HCT116 (cell line): ENCODE measurements around the gene BHLHA9. TPM values are rescaled to one million over a fixed set of nuclear protein-coding genes. Genes with fewer than 3 reads are reported as not detected.
A peak's percentile ranks its signal among the peaks of the same experiment; 100 is the strongest.

Experiments used
- ATAC-seq: fragments of 200-7000 bp; cut with Tn5 transposase; 2 replicates; pipeline ENCODE4 v1.9.1; 2020; ENCODE audit warnings: mild to moderate bottlenecking, moderate library complexity
- BruUV-seq: library from RNA; stranded (reverse); fragments of 400-500 nt; replicated peaks from 2 replicates; lab custom pipeline; 2021; lab: Mats Ljungman, UMichigan
- CTCF ChIA-PET: fragments of 300-600 bp; sonication (Branson Sonifier 250); formaldehyde crosslinking; loops from one replicate; lab custom pipeline; 2021; ENCODE audit warnings: antibody characterized with exemption; lab: Charles Lee
- POLR2A ChIA-PET: fragments of 300-600, 350-600 bp; sonication (Branson Sonifier 250); formaldehyde crosslinking; loops from one replicate; lab custom pipeline; 2021; ENCODE audit warnings: antibody characterized with exemption; lab: Charles Lee
- RAD21 ChIA-PET, 2 experiments: fragments of 300-600 bp; sonication (Branson Sonifier 250); formaldehyde crosslinking; loops; one replicate each; lab custom pipeline; 2023; ENCODE audit warnings: low total read pairs in 2 of 2; ENCODE audit not compliant: uncharacterized antibody in 2 of 2, unreplicated experiment in 2 of 2, low non-redundant PET in 1 of 2; lab: Charles Lee
- DNase-seq: peaks from one replicate; pipeline ENCODE4 v3.0.0-alpha.2; 2010; ENCODE audit warnings: low read depth, low spot score
- H2AFZ ChIP-seq: fragments of 200-600 bp; shearing (Covaris generic), sonication (generic); 2 replicates; pipeline ENCODE4 v1.6.1; 2017; ENCODE audit warnings: low read depth, mixed run types, mixed read lengths, antibody characterized with exemption, low read length; ENCODE audit not compliant: poor library complexity, severe bottlenecking
- H3K27ac ChIP-seq: 2 replicates; pipeline ENCODE4 v1.5.1; 2012; ENCODE audit warnings: low read depth, low read length
- H3K27me3 ChIP-seq: fragments of 200-600 bp; sonication (generic); 2 replicates; pipeline ENCODE4 v1.6.1; 2016; ENCODE audit warnings: mixed run types, low read length, mixed read lengths; ENCODE audit not compliant: insufficient read depth
- H3K36me3 ChIP-seq, 2 experiments: fragments of 200-500 bp in 1 of 2; fragments of 200-600 bp in 1 of 2; sonication (Bioruptor generic) in 1 of 2; sonication (generic) in 1 of 2; 2 replicates each; pipeline versions ENCODE4 v1.5.1 to v1.6.1; 2014 to 2016; ENCODE audit warnings: low read length in 2 of 2, inconsistent platforms in 1 of 2, mixed read lengths in 1 of 2, mixed run types in 1 of 2; ENCODE audit not compliant: insufficient read depth in 2 of 2, control insufficient read depth in 1 of 2
- H3K4me1 ChIP-seq, 2 experiments: fragments of 200-600 bp in 1 of 2; sonication (generic) in 1 of 2; 2 replicates each; pipeline versions ENCODE4 v1.5.1 to v1.6.1; 2012 to 2017; ENCODE audit warnings: low read length in 2 of 2, inconsistent platforms in 1 of 2, mild to moderate bottlenecking in 1 of 2, mixed read lengths in 1 of 2, mixed run types in 1 of 2, moderate library complexity in 1 of 2; ENCODE audit not compliant: insufficient read depth in 2 of 2, control insufficient read depth in 1 of 2
- H3K4me2 ChIP-seq: fragments of 200-600 bp; sonication (generic); 2 replicates; pipeline ENCODE4 v1.6.1; 2017; ENCODE audit warnings: mixed run types, low read length, mixed read lengths
- H3K4me3 ChIP-seq, 2 experiments: fragments of 200-600 bp in 1 of 2; sonication (generic) in 1 of 2; replicated peaks in 1 of 2; 2 replicates each; pipeline ENCODE4 v1.5.1; 2011 to 2016; ENCODE audit warnings: low read length in 2 of 2, control low read depth in 1 of 2, low read depth in 1 of 2, mild to moderate bottlenecking in 1 of 2, mixed read lengths in 1 of 2, mixed run types in 1 of 2
- H3K79me2 ChIP-seq: fragments of 200-600 bp; sonication (generic); 2 replicates; pipeline ENCODE4 v1.6.1; 2017; ENCODE audit warnings: mild to moderate bottlenecking, mixed run types, low read length, moderate library complexity, mixed read lengths; ENCODE audit not compliant: insufficient read depth
- H3K9ac ChIP-seq: fragments of 200-600 bp; sonication (generic); 2 replicates; pipeline ENCODE4 v1.6.1; 2016; ENCODE audit warnings: low read length, mixed read lengths
- H3K9me2 ChIP-seq: fragments of 200-600 bp; sonication (generic), shearing (Covaris generic); 2 replicates; pipeline ENCODE4 v1.6.1; 2017; ENCODE audit warnings: mixed run types, mild to moderate bottlenecking, moderate library complexity; ENCODE audit not compliant: insufficient read depth
- H3K9me3 ChIP-seq, 2 experiments: fragments of 200-500 bp in 1 of 2; fragments of 200-600 bp in 1 of 2; sonication (Bioruptor generic) in 1 of 2; sonication (generic) in 1 of 2; 2 replicates each; pipeline ENCODE4 v1.6.1; 2014 to 2017; ENCODE audit warnings: low read length in 2 of 2, mixed read lengths in 2 of 2, inconsistent platforms in 1 of 2, low read depth in 1 of 2, mild to moderate bottlenecking in 1 of 2, mixed run types in 1 of 2, moderate library complexity in 1 of 2; ENCODE audit not compliant: control insufficient read depth in 1 of 2, insufficient read depth in 1 of 2
- H4K20me1 ChIP-seq: fragments of 200-600 bp; sonication (generic), shearing (Covaris generic); 2 replicates; pipeline ENCODE4 v1.6.1; 2017; ENCODE audit warnings: mixed run types, mild to moderate bottlenecking, moderate library complexity; ENCODE audit not compliant: insufficient read depth
- CBX3 ChIP-seq: IDR thresholded peaks from 2 replicates; pipeline ENCODE4 v1.6.1; 2012; ENCODE audit warnings: low read depth
- CEBPB ChIP-seq: IDR thresholded peaks from 2 replicates; pipeline ENCODE4 v1.6.1; 2012; ENCODE audit warnings: low read depth
- EGR1 ChIP-seq: IDR thresholded peaks from 2 replicates; pipeline ENCODE4 v1.6.1; 2012; ENCODE audit warnings: low read depth
- ELF1 ChIP-seq: IDR thresholded peaks from 2 replicates; pipeline ENCODE4 v1.6.1; 2012; ENCODE audit warnings: low read depth, borderline replicate concordance
- EZH2 ChIP-seq: fragments of 200-600 bp; sonication (generic); IDR thresholded peaks from 2 replicates; pipeline ENCODE4 v1.6.1; 2017; ENCODE audit warnings: antibody characterized with exemption, mixed run types
- JUND ChIP-seq: IDR thresholded peaks from 2 replicates; pipeline ENCODE4 v1.6.1; 2012
- MAX ChIP-seq: IDR thresholded peaks from 2 replicates; pipeline ENCODE4 v1.6.1; 2012
- POLR2AphosphoS5 ChIP-seq: IDR thresholded peaks from 2 replicates; pipeline ENCODE4 v1.6.1; 2011; ENCODE audit warnings: mild to moderate bottlenecking, low read depth, low read length, moderate library complexity
- REST ChIP-seq: IDR thresholded peaks from 2 replicates; pipeline ENCODE4 v1.6.1; 2012; ENCODE audit warnings: low read depth
- SIN3A ChIP-seq: IDR thresholded peaks from 2 replicates; pipeline ENCODE4 v1.6.1; 2012; ENCODE audit warnings: low read depth
- SP1 ChIP-seq: IDR thresholded peaks from 2 replicates; pipeline ENCODE4 v1.6.1; 2012; ENCODE audit warnings: low read depth
- SRF ChIP-seq: IDR thresholded peaks from 2 replicates; pipeline ENCODE4 v1.6.1; 2012; ENCODE audit warnings: low read depth
- TCF7L2 ChIP-seq: IDR thresholded peaks from 2 replicates; pipeline ENCODE4 v1.7.0; 2011; ENCODE audit warnings: borderline replicate concordance, inconsistent platforms; ENCODE audit not compliant: insufficient read depth, insufficient read length; ENCODE audit errors: extremely low read depth
- YY1 ChIP-seq: IDR thresholded peaks from 2 replicates; pipeline ENCODE4 v1.6.1; 2011; ENCODE audit warnings: low read length, low read depth, moderate library complexity, mild to moderate bottlenecking; ENCODE audit not compliant: insufficient replicate concordance; ENCODE audit errors: extremely low read depth
- ZBTB33 ChIP-seq: IDR thresholded peaks from 2 replicates; pipeline ENCODE4 v1.6.1; 2011; ENCODE audit warnings: mild to moderate bottlenecking, low read length, moderate library complexity; ENCODE audit not compliant: insufficient replicate concordance; ENCODE audit errors: extremely low read depth
- ZFX ChIP-seq: fragments of 450-650 bp; IDR thresholded peaks from 2 replicates; pipeline ENCODE4 v1.6.1; 2017
- ZNF274 ChIP-seq: fragments of 200-500 bp; sonication (Bioruptor generic); IDR thresholded peaks from 2 replicates; pipeline ENCODE4 v1.6.1; 2014; ENCODE audit warnings: mild to moderate bottlenecking, low read depth, low read length, inconsistent platforms
- intact Hi-C: fragments of 100-400 bp; cut with micrococcal nuclease; formaldehyde crosslinking; loops from 2 replicates; pipeline ENCODE4 v1.10.0; 2022
- total RNA-seq: library from RNA; stranded (reverse); gene quantifications from one replicate; pipeline ENCODE4 v1.2.1, GENCODE V29; 2021; ENCODE audit not compliant: unreplicated experiment
- TF ChIP-seq, protein P1 (sequence below): IDR thresholded peaks from 2 replicates; pipeline ENCODE4 v1.6.1; 2012

BHLHA9 gene
- total RNA-seq, 1 experiment from 2014 or later, result not detected

DNA sequence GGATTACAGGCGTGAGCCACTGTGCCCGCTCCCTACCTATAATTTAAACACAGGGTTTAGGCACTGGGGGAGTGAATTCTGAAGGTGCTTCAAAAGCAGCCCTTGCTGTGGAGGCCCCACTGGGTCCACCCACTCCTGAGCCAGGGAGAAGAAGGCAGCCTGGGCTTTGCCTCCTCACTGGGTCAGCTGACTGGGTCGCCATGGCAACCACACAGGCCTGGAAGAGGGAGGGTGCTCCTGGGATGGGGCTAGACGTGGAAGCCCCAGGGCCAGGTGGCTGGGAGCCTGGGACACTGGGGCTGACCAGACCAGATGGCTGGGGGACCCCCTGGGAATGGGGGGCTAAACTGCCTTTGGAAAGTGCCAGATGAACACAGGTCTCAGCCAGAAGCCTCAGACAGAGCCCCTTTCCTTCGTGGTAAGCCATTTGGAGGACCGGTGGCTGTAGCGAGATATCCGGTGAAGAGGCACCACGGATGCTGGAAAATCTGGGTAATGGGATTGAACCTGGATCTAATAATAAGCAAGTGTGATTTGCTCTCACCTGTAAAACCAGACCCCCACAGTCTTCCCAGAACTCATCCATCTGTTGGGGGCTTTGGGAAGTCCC is 42.1 kb downstream of the BHLHA9 start:
- no peak overlapping the region for H3K27ac ChIP-seq
- H3K36me3 ChIP-seq, result no peaks in the 10 kb centered on the region
- no peak overlapping the region for H3K4me3 ChIP-seq
- H3K9me3 ChIP-seq, result no peaks in the 10 kb centered on the region
- ChIA-PET CTCF (no interaction called here), POLR2A (no interaction called here), RAD21 (no interaction called here)
- ATAC-seq (peak; percentile 52; the same call in 1 of the 2 replicates), DNase-seq (no peak)
- no peaks in the 10 kb centered on the region for H3K79me2 ChIP-seq
- no peak overlapping the region for H2AFZ ChIP-seq
- H4K20me1 ChIP-seq, result no peaks in the 10 kb centered on the region
- no peaks in the 10 kb centered on the region; a peak in 1 of 4 replicates for H3K4me1 ChIP-seq
- no peak overlapping the region for H3K9ac ChIP-seq
- intact Hi-C loops, result no loop called here
- H3K27me3 ChIP-seq, result 0 out of 2 replicates have a peak, but pooled peaks cover 8% of the 10 kb centered on the region
- BruUV-seq, result no TSS peak
- no peaks in the 10 kb centered on the region for H3K9me2 ChIP-seq
- H3K4me2 ChIP-seq, result no peak overlapping the region
- TF ChIP-seq POLR2AphosphoS5 (no peak), CEBPB (no peak), ZBTB33 (no peak), TCF7L2 (no peak), REST (no peak), JUND (no peak), YY1 (no peak), ZFX (no peak), MAX (no peak), ZNF274 (no peak), ELF1 (no peak), SRF (no peak), CBX3 (no peak), EZH2 (no peak), SIN3A (no peak), EGR1 (no peak), SP1 (no peak)
- TF ChIP-seq, protein P1, sequence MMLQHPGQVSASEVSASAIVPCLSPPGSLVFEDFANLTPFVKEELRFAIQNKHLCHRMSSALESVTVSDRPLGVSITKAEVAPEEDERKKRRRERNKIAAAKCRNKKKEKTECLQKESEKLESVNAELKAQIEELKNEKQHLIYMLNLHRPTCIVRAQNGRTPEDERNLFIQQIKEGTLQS, result no peak
